ENCODE data around the gene FTL. TPM values are rescaled to one million over a fixed set of nuclear protein-coding genes. Genes with fewer than 3 reads are reported as not detected.

Gene FTL
- total and polyA plus RNA-seq, 2 donors (not counting 3 experiments of a cell fraction or from before 2014, with no cell fraction given): 1,937 to 2,748 TPM

DNA sequence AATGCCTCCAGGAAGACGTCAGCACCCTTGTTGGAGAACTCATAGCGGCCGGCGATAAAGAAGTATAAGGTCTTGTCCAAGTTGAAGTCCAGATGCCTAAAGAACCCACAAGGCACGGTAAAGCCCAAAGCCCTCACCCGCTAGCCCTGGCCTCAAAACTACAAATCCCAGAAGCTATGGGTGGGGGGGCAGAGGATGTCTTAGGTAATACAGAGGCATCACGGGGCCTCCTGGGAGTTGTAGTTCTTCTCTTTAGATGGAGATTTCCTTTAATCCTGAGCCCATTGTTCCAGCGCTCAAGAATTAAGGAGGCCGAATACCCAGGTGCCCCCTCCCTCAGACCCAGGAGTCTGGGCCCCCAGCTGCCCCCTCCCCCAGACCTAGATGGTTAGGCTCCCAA, 17.2 kb downstream of the FTL start:
- no peaks in the 10 kb centered on the region for H3K79me2 ChIP-seq (ENCODE audit: control insufficient read depth, insufficient read depth, low read length)
- no peak for FAIRE-seq
- no peak for DNase-seq (ENCODE audit: low read depth, low spot score)
- CTCF ChIA-PET: no interaction called here
- no peaks in the 10 kb centered on the region for H3K4me1 ChIP-seq (ENCODE audit: control insufficient read depth, extremely low read depth, insufficient read depth, low read length)
- H3K4me2 ChIP-seq (ENCODE audit: insufficient read depth, low read length): no peak overlapping the region
- no peaks in the 10 kb centered on the region for H3K9me1 ChIP-seq (replicated peaks; ENCODE audit: control insufficient read depth, extremely low read depth, insufficient read depth, low read length)
- H2AFZ ChIP-seq (ENCODE audit: low read depth, low read length): no peak overlapping the region
- POLR2A ChIA-PET: no interaction called here
- H3K27me3 ChIP-seq (ENCODE audit: control insufficient read depth in 2 of 2, insufficient read depth in 2 of 2, low read length in 2 of 2): no peaks in the 10 kb centered on the region
- peaks cover 0 to 9% of the 10 kb centered on the region in 2 experiments for H3K36me3 ChIP-seq (ENCODE audit: control insufficient read depth in 2 of 2, extremely low read depth in 1 of 2, insufficient read depth in 2 of 2, low read length in 2 of 2)
- no peak overlapping the region for H3K9ac ChIP-seq (replicated peaks; ENCODE audit: extremely low read depth, insufficient read depth, low read length)
- no peak overlapping the region for H3K27ac ChIP-seq (ENCODE audit: insufficient read depth, low read depth, low read length)
- dilution Hi-C loops (cut with MboI; ENCODE audit: extremely low pct_ligation_motif_present, low sequenced_read_pairs) (no loop called here), intact Hi-C loops (cut with micrococcal nuclease) (no loop called here)
- TF ChIP-seq POLR2AphosphoS5 (IDR thresholded peaks at IDR 0.05; ENCODE audit: insufficient read depth, low read depth, low read length) (no peak), EZH2 (IDR thresholded peaks at IDR 0.05; ENCODE audit: borderline replicate concordance, low read depth, low read length, severe bottlenecking) (no peak), GATA2 (IDR thresholded peaks at IDR 0.05; ENCODE audit: insufficient read depth, insufficient read length, low read depth, low read length) (no peak), POLR2A (IDR thresholded peaks at IDR 0.05; ENCODE audit: low read depth, low read length) (no peak), MYC (IDR thresholded peaks at IDR 0.05; ENCODE audit: low read depth, low read length) (no peak), JUN (IDR thresholded peaks at IDR 0.05; ENCODE audit: borderline replicate concordance, insufficient read depth, insufficient read length, low read depth) (no peak)
- TF ChIP-seq, protein P1, sequence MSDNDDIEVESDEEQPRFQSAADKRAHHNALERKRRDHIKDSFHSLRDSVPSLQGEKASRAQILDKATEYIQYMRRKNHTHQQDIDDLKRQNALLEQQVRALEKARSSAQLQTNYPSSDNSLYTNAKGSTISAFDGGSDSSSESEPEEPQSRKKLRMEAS (IDR thresholded peaks at IDR 0.05; ENCODE audit: insufficient read depth, insufficient read length): no peak
- TF ChIP-seq, protein P2, sequence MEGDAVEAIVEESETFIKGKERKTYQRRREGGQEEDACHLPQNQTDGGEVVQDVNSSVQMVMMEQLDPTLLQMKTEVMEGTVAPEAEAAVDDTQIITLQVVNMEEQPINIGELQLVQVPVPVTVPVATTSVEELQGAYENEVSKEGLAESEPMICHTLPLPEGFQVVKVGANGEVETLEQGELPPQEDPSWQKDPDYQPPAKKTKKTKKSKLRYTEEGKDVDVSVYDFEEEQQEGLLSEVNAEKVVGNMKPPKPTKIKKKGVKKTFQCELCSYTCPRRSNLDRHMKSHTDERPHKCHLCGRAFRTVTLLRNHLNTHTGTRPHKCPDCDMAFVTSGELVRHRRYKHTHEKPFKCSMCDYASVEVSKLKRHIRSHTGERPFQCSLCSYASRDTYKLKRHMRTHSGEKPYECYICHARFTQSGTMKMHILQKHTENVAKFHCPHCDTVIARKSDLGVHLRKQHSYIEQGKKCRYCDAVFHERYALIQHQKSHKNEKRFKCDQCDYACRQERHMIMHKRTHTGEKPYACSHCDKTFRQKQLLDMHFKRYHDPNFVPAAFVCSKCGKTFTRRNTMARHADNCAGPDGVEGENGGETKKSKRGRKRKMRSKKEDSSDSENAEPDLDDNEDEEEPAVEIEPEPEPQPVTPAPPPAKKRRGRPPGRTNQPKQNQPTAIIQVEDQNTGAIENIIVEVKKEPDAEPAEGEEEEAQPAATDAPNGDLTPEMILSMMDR (IDR thresholded peaks at IDR 0.05; ENCODE audit: extremely low read depth in 1 of 2, insufficient read depth in 1 of 2, low read depth in 1 of 2, low read length in 2 of 2): no peak
- H3K4me3 ChIP-seq (replicated peaks in 1 of 3; ENCODE audit: insufficient read depth in 1 of 3, low read depth in 1 of 3, low read length in 3 of 3): no peak overlapping the region
- no peaks in the 10 kb centered on the region for H4K20me1 ChIP-seq (replicated peaks; ENCODE audit: control insufficient read depth, extremely low read depth, insufficient read depth, low read length)
- BruUV-seq (replicated peaks): no TSS peak
- no peaks in the 10 kb centered on the region for H3K9me3 ChIP-seq (replicated peaks; ENCODE audit: control insufficient read depth, insufficient read depth, low read length)
